GM19043 (cell line): ENCODE measurements around the gene ZMYND19.
"Not testable (repeated sequence)": the region's sequence is repeated elsewhere in the genome, so short reads cannot be mapped to it uniquely, and the experiment has no call there.

Source experiments
- ATAC-seq: cut with Tn5 transposase; IDR thresholded peaks from one replicate; pipeline ENCODE4 v1.9.1; 2021; ENCODE audit warnings: low read depth; ENCODE audit not compliant: unreplicated experiment

Gene ZMYND19

DNA sequence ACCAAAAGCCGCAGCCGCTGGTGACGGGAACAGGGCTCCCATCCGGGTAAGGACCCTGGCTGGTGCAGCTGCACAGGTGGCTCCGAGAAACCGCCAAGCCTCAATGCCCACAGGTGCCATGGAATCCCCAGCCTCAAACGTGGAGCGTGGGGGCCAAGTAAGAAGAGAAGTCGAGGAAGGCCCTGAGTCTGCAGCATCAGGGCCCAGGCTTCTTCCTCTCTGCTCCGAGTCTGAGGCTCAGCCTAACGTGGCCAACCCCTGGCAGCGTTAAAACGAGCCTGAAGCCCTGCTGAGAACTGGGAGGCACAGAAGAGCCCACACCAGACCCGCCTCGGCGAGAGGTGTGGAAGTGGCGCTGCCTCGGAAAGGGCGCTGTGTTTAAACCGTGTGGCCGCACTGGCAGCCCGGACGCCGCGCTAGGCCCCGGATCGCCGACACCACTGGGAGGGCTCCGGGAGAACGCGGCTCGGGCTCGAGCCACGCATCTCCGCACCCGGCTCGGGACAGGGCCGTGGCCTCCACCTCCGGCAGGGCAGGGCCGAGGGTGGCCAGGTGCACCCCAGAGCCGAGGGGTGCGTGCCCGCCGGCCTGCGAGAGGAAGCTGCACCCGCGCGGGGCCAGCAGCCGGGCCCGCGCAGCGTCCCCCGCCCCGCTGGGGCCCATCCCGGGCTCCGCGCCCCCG, 730 bp downstream of the ZMYND19 start:
- no peak for ATAC-seq

DNA sequence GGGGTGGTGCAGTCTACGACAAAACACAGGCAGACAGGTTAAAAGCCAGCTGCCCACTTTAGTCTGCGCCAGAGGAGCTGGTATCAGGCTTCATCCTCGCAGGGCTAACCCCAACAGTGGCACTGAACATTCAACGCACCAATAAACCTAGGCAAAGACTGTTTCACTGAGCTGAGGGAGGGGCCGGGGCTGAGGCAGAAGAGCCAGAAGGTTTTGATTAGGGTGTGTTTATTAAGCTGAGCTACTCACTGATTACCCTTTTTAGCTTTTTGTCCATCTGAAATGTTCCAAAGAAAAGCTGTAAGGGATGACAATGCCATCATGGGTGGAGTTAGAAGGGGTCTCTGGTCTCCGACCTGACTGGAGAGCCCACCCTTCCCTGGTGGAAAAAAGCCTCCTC, 1.4 kb downstream of the ZMYND19 start:
- ATAC-seq = no peak

DNA sequence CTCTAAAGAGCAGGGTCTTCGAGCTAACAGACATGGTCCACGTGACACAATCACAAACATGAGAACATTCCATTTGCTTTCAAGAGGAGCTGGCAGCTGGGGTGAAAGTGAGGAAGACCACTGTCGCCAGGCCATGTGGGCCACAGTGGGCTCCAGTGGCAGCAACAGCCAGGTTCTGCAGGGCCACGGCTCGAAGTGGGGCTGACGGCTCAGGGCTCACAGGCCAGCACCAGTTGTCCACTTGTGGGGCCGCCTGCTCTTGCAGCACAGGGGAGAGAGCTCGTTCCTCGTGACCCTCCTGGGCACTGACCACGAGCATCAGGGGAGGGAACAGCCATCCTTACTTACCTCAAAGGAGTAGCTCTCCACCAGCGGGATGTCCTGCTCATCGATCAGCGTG, 2.0 kb downstream of the ZMYND19 start:
- ATAC-seq = no peak

DNA sequence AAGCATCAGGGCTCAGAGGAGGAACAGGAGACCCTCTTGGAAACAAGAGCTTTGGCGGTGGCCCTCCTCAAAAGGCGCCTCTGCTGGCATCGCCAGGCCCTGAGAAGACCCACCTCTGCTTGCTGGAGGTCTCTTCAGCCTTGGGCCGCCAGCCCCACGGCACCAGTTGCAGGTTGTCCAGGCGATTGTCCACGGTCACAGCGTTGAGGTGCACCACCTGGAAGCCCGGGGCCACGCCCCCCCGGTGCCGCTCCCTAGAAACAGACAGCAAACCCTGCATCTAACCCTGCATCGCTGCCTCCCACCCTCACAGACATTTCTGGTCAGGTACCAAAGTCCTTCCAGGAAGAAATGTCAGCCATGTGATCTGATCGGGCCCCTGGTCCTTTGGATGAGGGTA, 3.5 kb downstream of the ZMYND19 start:
- no peak for ATAC-seq

DNA sequence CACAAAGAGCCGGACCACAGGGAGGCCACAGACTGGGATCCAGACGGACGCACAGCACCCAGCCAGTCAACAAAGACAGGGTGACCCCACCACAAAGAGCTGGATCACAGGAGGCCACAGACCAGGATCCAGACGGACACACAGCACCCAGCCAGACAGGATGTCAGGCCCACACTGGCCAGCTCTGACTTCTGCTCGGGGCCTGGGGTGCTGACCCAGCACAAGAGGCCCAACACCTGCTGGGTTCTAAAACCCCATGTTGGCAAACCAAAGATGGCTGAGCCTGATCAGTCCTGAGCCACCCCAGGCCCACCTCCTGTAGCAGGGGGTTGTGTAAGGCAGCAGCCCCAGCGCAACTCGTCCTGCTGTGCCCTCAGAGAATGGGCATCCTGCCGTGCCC, 6.4 kb downstream of the ZMYND19 start:
- ATAC-seq = no peak

DNA sequence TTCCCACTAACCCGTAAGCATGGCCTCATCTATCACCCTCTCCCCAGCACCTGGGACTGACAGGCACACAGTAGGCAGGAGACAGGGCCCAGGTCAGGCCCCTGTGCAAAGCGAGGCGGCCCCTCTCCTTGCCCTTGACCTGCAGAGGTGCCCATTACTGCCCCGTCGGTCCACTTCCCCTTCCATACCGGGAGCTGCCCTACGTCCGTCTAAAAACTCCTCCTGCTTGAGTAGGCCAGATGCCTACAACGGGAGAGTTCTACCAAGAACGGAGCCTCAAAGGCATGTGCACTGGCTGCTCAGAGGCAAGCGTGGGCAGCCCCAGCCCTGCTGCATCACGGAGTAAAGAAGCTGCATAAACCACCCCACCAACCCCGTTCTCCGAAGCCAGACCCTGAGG, 7.0 kb downstream of the ZMYND19 start:
- no peak for ATAC-seq

DNA sequence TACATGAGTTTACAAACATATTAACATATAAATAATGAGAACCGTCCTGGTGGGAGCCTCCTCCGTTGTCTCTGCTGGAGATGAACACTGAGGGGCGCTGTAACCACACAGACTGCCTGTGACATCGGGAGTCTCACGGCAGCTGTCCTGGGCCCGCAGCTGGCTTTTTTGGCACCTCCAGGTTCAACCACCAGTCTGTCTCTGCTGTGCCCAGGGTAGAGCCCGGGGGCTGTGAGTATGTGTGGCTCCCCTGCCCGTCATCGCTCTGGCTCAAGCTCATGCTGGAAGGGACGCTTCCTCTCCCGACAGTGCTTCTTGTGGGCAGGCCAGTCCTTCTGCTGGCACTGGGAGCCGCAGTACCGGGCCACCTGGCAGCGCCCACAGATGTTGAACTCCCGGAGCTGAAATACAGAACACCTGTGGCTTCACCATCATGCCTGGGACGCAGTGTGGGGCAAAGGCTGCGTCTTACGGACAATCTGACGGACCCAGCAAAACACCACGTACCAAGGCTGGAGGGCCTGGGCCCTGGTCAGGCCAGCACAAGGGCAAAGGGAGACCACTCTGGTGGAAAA, 7.9 kb downstream of the ZMYND19 start:
- no peak for ATAC-seq

DNA sequence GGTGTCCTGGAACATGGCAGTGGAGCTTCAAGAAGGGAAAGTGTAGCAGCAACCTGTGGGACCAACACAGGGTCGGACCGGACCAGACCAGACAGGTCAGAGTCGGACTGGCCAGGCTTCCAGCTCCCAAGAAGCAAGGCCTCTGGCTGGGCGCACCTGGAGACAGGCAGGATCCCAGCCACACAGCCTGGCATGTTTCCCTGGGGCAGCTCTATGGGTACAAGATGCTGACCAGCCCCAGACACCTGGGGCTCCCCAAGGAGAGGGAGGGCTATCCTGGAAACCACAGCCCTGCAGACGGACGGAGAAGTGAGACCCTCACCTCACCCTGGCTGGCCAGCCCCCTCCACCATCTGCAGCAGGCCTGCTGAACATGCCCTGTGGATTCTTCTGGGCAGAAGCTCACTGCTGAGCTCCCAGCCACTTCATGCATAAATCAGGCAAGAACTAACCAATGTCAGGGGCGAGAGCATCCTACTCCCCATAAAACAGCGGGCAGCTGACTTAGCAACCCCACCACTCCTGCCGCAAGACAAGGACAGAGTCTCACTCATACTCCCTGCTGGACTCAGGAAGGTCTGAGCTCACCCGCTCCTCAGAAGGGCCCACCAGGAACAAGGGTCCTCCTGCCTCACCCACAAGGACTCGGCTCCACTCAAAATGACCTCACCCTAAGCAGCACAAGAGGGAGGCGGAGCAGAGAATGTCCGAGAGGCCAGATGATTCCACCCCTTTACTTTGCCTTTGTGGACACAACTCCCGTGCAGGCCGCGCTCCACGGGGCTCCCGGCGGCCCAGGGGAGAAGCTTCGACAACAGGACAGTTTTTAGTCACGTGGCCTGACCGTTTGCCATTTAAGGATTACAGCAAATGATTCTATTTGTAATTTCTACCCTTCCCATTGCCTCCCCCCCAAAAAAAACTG, 8.7 kb downstream of the ZMYND19 start:
- ATAC-seq = no peak

DNA sequence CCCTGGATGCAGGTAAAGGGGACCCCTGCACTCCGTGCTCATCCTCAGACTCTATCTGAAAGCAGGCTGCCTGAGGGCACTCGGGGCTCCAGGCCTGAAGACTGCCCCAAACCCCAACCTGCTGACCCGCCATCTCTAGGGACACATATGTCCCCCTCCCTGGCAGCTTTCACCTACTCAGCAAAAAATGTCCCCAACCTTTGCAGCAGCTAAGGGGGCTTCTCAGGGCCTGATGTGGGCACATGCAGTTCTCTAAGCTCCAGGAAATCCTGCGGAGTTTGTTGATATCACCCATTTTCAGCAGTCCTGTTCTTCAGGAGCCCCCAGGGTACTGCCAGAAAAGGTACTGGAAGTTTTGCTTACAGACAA, 9.4 kb downstream of the ZMYND19 start:
- no peak for ATAC-seq

DNA sequence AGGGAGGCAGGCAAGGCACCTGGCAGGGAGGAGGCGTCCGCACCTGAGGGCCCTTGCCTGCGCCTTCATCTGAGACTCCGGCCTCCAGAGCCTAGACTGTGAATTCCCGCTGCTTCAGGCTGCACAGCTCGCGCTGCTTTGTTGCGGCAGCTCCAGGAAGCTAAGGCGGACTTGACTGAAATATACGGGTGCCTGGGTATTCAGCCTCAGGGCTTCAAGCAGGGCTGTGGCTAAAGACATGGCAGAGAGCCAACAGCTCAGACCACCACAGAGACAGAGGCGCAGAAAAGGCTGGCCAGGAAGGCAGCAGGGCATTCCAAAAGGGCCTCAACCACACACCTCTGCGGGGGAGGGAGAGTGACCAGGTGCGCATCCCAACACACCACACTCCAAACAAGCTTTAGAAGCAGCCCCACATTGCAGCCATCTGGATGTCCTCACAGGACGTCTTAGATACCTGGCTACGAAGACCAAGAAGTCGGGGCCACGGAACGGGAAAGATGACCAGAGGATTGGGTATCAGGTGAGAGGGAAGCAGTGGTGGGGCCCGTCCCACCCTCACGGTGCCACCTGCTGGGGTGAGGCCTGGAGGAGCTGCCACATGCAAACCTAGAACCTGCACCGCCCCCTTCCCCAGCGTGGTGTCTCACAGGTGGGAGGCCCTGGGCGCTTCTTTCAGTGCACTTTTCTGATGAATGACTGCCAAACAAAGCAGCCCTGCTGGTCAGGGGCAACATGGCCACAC, 9.9 kb downstream of the ZMYND19 start:
- no peak for ATAC-seq

DNA sequence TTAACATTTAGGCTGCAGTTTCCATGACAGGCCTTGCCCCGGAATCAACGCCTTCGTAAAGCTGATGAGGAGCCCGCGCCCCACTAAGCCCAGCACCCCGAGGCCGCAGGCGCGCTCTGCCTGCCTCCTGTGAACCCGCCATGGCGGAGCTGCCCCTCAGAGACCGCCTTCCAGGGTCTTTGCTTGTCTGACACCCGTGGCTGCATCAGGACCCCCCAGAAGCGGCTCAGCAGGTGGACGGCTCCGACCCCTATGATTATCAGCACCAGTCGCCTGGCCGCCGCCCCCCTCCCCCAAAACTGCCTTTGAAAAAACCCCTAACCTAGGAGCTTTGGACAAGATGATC, 11.1 kb downstream of the ZMYND19 start:
- no peak for ATAC-seq

DNA sequence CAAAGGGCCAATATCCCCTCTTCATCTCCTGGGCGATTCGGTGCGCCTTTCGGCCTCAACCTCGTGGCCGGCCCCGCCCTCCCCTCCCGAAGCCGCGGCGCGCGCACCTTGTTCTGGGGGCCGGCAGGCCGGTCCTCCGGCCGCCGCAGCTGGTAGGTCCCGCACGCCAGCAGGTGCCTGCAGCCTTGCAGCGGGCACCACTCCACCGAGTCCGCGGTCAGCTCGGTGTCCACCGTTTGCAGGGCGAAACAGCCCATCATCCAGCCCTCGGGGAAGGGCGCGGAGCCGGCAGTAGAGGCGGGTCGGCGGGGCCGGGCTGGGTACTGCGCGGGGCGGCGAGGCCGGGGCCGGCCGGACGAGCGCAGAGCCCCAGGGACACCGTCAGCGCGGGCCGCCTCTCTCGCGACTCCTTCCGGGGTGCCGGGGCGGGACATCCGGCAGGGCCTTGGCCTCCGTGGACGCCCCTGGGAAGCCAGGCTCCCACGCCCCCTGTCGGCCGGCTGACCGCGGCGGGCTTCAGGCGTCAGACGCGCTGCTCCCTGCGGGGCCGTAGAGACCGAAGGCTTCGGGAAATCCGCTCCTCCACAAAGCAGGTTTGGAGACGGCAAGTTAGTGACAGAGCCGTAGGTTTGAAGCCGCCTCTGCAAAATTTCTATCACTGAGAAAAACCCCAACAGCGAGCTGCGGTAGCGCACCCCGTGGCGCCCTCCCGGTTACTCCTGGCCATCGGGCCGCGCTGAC, 11.6 kb downstream of the ZMYND19 start, which contains the start of gene DPH7:
Gene DPH7, minus strand, starts transcription at position 408 of the 741 bp plus-strand sequence. Its CDS starts 148 bp downstream, at position 260.
- peak; percentile 89 for ATAC-seq

DNA sequence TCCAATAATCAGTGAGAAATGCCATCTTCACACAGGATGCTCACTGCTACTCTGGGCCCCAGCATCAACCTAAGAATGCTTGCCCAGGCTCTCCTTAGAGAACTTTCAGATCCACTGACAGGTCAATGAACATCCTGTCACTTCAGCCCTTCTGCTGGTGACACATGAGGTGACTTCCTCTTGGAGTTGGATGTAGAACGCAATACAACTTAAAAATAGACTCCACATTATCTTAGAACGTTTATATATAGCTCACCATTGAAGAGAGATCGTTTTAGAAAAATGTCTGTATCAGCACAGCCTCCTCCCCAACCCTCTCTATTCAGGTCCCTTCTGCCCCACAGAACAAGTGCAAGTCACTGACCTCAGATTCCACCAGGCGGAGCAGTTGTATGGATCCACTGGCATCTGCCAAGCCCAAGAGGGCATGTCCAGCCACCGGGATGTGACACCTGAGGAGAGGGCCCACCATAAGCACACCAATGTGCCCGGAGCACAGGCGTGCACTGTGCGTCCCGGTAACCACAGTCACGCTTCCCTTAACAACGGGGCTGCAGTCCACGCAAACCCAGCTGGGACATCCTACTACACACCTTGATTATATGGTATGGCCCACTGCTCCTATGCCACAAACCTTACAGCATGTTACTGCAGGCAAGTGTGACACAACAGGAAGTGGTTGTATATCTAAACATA, 14.4 kb downstream of the ZMYND19 start:
- ATAC-seq = no peak

DNA sequence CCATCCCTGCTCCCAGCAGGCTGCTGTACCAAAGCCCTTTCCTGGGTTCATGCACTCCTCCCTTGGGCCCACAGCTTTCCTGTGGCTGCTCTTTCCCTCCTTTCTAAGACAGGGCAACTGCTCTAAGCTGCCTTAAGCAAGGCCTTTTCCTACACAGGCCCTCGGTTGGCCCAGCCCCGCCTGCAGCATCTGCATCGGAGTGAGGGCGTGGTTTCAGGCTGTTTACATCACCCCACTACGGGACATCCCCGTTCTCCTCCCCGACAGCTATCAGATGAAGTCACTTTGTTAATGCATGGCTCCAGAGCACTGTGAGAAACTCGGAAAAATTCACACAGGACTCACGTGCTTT, 15.0 kb downstream of the ZMYND19 start:
- no peak for ATAC-seq

DNA sequence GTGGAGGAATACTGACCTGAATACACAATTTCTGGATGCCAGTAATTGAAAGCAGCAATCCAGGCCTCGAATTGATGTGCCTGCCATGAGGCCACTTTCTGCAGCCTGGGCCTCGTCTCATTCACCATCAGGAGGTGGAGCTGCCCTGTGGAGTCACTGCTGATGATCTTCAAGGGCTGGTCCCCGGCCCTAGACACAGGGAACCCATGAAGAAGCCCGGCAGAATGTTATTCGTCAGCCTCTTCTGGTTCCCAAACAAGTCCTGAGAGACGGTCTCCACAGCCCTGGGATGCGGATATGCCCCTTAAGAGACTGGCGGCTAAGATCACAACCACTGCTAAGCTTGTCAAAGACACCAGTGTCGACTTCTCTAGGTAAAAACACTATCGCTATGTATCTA, 16.1 kb downstream of the ZMYND19 start:
- ATAC-seq = no peak

DNA sequence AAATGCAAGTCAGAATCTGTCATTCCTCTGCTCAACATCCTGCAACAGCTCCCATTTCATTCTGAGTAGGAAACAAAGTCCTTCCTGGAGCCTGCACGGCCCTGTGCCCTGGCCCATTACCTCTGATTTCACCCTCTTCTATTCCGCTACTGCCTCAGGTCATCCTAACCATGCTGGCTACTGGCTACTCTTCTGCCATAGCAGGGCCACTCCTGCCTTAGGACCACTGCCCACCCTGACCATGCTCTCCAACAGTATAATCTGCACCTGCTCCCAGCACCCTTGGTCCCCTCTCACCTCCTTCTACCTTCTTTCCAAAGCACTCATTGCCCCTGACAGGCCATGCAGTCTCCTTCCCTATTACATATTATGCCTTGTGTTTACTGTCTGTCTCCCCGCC, 19.7 kb downstream of the ZMYND19 start:
- ATAC-seq = no peak

DNA sequence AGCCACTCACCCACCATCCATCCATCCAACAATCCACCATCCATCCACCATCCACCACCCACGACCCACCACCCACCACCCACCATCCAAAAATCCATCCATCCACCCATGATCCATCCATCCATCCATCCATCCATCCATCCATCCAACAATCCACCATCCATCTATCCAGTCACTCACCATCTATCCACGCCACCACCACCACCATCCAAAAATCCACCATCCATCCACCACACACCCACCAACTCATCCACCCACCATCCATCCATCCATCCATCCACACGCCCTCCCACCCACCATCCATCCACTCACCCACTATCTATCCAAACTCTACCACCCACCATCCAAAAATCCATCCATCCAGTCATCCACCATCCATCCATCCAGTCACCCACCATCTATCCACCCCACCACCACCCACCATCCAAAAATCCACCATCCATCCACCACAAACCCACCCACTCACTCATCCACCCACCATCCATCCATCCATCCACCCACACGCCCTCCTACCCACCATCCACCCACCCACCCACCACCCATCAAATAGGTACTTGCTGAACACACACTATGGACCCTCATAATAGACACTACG, 20.6 kb downstream of the ZMYND19 start:
- ATAC-seq = no peak

DNA sequence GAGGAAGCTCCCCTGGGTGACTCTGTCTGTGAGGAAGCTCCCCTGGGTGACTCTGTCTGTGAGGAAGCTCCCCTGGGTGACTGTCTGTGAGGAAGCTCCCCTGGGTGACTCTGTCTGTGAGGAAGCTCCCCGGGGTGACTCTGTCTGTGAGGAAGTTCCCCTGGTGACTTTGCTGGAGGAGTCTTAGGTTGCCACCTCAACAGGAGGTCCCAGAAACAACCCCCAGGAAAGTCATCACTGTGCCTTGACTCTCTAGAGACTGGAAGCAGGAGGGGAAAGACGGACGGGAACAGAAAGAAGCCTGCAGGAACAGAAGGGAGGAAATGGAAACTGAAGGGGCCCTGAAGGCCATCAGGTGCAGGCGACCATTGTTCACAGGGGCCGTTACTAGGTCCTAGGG, 21.9 kb downstream of the ZMYND19 start:
- ATAC-seq = not testable (repeated sequence)

DNA sequence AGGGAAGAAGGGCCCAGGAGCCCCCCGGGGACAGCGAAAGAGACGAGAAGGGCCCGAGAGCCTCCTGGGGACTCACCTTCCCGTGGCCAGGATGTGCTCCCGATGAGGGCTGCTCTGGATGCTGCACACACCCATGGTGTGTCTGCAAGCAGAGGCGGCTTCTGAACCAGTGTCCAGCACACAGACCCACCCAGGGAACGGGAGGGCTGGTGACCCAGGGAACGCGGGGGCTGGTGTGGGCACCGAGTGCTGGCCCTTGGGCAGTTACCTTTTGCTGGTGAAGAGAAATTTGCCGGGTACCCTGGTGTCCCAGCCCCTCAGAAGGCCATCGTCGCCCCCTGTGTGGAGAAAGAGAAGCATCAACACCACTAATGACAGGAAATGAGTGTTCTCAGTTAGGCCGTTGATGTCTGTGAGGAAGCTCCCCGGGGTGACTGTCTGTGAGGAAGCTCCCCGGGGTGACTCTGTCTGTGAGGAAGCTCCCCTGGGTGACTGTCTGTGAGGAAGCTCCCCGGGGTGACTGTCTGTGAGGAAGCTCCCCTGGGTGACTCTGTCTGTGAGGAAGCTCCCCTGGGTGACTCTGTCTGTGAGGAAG, 25.4 kb downstream of the ZMYND19 start:
- no peak for ATAC-seq
